Measurements from ENCODE around the gene DUOXA1.

DUOXA1 gene

DNA sequence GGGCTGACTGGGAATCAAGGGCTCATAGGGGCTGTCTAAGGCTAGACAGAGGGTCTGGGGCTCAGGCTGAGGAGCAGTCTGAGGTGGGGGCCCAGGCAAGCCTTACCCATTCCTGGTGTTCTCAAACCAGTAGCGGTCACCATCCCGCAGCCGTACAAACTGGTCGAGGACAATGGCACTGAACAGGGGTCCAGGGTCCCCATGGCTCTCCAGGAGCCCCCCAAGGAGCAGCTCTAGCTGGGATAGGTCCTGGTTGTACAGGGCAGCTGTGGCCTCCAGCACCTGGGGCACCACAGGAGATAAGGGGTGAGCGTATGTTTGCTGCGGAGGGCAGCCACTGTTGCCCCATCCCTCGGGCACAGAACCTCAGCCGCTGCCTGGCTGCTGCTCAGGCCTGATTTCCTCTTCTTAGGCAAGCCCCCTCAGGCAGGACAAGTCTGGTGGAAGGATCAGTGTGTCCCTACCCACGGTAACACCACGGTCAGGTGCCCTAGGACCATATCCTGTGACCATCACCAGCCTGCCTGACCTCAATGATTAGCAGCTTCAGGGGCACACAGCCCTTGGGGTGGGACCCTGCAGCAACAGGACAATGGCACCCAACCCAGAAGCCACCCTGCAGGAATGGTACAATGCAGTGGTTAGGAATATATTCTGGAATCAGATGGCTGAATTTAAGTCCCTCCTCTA, 21.6 kb downstream of the DUOXA1 start:
- TF ChIP-seq ZBTB7A (IDR thresholded peaks at IDR 0.05; ENCODE audit: low read depth) (no peak), EP300 (IDR thresholded peaks at IDR 0.05; ENCODE audit: borderline replicate concordance) (no peak), NFIC (IDR thresholded peaks at IDR 0.05) (no peak), TCF12 (IDR thresholded peaks at IDR 0.05; ENCODE audit: low read depth) (no peak), TEAD4 (IDR thresholded peaks at IDR 0.05) (no peak), FOXM1 (IDR thresholded peaks at IDR 0.05; ENCODE audit: borderline replicate concordance, low read depth) (no peak)
- TF ChIP-seq, protein P1, sequence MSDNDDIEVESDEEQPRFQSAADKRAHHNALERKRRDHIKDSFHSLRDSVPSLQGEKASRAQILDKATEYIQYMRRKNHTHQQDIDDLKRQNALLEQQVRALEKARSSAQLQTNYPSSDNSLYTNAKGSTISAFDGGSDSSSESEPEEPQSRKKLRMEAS (IDR thresholded peaks at IDR 0.05) = no peak
- TF ChIP-seq, protein P2, sequence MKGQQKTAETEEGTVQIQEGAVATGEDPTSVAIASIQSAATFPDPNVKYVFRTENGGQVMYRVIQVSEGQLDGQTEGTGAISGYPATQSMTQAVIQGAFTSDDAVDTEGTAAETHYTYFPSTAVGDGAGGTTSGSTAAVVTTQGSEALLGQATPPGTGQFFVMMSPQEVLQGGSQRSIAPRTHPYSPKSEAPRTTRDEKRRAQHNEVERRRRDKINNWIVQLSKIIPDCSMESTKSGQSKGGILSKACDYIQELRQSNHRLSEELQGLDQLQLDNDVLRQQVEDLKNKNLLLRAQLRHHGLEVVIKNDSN (IDR thresholded peaks at IDR 0.05) = no peak

DNA sequence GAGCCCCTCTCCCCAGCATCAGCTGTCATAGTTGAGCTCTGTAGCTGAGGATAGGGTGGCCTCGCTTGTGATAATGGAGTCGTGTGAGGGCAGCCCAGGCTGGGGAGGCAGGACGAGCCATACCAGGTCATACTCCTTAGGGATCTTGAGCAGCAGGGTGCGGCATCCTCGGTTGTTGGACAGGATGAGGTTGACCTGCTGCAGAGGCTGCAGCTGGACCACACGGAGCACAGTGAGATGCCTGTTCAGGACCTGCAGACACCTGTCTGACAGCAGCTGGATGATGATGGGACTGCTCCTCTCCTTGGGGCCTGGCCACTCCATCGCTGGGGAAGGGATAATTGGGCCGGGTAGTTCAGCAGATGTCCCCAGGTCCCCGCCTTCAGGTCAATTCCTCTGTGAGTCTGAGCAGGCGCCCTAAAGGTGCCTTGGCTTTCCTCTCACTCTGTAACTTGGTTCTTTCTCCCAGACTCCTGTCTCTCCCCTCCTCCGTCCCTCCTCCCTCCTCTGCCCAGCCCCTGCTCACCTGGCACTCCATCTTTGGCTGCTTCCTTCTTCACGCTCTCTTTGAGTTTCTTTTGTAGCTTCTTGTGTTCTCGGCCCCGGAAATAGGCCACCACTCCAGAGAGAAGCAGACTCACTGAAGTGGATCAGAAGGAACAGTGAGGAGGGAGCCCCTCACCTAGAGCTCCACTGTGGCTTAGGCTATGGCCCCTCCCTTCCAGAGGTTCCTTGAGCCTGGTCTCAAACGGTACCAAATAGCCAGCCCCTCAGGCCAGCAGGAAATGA, 23.5 kb downstream of the DUOXA1 start:
- TF ChIP-seq CREB1 (IDR thresholded peaks at IDR 0.05; ENCODE audit: low read depth) = no peak

DNA sequence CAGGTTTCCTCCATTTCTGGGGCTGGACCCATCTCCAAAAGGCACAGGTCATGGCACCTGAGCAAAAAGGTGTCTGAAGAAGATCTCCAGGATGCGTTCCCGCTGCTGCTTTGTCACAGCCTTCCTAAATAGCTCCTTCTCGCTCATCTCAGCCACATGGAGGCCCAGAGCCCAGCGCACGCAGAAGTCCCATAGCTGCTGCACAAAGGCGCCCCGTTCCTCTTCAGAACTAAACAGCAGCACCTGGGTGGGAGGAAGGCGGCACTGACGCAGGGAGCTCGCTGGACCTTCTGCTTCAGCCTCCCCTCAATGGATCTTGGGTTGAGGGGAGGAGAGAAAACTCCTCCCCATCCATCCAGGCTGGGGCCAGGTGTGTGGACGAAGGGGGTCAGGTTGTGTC, 24.1 kb downstream of the DUOXA1 start:
- no peak for TF ChIP-seq CREB1 (IDR thresholded peaks at IDR 0.05; ENCODE audit: low read depth)
- no peak for TF ChIP-seq TCF12 (IDR thresholded peaks at IDR 0.05; ENCODE audit: low read depth)
- TF ChIP-seq, protein P1 (IDR thresholded peaks at IDR 0.05) = no peak
- no peak for TF ChIP-seq TEAD4 (IDR thresholded peaks at IDR 0.05)
- TF ChIP-seq TAF1 (IDR thresholded peaks at IDR 0.05; ENCODE audit: low read depth) = no peak
- TF ChIP-seq ZBTB7A (IDR thresholded peaks at IDR 0.05; ENCODE audit: low read depth) = no peak
- no peak for TF ChIP-seq NFIC (IDR thresholded peaks at IDR 0.05)

DNA sequence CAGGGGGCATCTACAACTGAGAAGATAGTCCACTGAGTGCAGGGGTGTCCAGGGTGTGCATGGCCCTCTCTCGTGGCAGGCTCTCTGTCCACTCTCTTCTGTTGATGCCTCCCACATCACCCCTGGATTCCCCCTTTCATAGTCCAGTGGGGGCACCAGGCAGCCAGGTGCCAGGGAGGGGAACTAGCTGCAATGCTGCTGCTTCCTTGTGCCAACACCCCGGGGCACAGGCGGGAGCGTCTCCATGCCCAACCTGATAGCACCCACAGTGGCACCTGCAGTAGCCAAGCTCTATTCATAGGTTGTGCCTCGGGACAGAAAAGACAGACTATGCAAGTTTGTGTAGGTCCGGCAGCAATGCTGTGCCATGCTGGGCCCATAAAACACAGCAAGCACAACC, 27.5 kb downstream of the DUOXA1 start:
- TF ChIP-seq, protein P2 (IDR thresholded peaks at IDR 0.05) = no peak
- no peak for TF ChIP-seq FOXM1 (IDR thresholded peaks at IDR 0.05; ENCODE audit: borderline replicate concordance, low read depth)
- TF ChIP-seq CEBPB (IDR thresholded peaks at IDR 0.05) = no peak
- no peak for TF ChIP-seq YY1 (IDR thresholded peaks at IDR 0.05; ENCODE audit: low read depth)
- TF ChIP-seq TAF1 (IDR thresholded peaks at IDR 0.05; ENCODE audit: low read depth) = no peak
- no peak for TF ChIP-seq EGR1 (IDR thresholded peaks at IDR 0.05)
- TF ChIP-seq RAD21 (IDR thresholded peaks at IDR 0.05; ENCODE audit: low read depth) = no peak
- no peak for TF ChIP-seq ZBTB7A (IDR thresholded peaks at IDR 0.05; ENCODE audit: low read depth)
- no peak for TF ChIP-seq EP300 (IDR thresholded peaks at IDR 0.05; ENCODE audit: borderline replicate concordance)
- TF ChIP-seq TEAD4 (IDR thresholded peaks at IDR 0.05) = no peak
- TF ChIP-seq CREB1 (IDR thresholded peaks at IDR 0.05; ENCODE audit: low read depth) = no peak
- TF ChIP-seq, protein P1 (IDR thresholded peaks at IDR 0.05) = no peak
- no peak for TF ChIP-seq NFIC (IDR thresholded peaks at IDR 0.05)
- TF ChIP-seq, protein P3, sequence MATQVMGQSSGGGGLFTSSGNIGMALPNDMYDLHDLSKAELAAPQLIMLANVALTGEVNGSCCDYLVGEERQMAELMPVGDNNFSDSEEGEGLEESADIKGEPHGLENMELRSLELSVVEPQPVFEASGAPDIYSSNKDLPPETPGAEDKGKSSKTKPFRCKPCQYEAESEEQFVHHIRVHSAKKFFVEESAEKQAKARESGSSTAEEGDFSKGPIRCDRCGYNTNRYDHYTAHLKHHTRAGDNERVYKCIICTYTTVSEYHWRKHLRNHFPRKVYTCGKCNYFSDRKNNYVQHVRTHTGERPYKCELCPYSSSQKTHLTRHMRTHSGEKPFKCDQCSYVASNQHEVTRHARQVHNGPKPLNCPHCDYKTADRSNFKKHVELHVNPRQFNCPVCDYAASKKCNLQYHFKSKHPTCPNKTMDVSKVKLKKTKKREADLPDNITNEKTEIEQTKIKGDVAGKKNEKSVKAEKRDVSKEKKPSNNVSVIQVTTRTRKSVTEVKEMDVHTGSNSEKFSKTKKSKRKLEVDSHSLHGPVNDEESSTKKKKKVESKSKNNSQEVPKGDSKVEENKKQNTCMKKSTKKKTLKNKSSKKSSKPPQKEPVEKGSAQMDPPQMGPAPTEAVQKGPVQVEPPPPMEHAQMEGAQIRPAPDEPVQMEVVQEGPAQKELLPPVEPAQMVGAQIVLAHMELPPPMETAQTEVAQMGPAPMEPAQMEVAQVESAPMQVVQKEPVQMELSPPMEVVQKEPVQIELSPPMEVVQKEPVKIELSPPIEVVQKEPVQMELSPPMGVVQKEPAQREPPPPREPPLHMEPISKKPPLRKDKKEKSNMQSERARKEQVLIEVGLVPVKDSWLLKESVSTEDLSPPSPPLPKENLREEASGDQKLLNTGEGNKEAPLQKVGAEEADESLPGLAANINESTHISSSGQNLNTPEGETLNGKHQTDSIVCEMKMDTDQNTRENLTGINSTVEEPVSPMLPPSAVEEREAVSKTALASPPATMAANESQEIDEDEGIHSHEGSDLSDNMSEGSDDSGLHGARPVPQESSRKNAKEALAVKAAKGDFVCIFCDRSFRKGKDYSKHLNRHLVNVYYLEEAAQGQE (IDR thresholded peaks at IDR 0.05; ENCODE audit: low read depth) = no peak
- no peak for TF ChIP-seq TCF12 (IDR thresholded peaks at IDR 0.05; ENCODE audit: low read depth)

DNA sequence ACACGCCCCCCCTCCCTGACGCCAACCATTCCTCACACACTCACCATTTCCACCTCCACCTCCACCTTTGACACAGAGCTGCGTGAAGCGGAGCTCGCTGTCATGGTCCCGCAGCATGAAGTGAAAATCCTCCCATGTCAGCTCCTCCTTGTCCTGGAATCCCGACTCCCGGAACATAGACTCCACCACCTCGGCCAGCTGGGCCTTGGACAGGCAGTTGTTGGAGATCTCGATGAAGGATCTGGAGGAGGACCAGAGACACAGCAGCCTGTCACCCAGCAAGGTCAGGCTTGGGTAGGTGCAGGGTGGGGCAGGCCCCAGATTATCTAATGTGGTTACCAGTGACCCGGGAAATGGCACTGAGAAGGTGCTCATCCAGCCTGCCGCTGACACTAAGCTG, 27.9 kb downstream of the DUOXA1 start:
- TF ChIP-seq NFIC (IDR thresholded peaks at IDR 0.05) (no peak), RAD21 (IDR thresholded peaks at IDR 0.05; ENCODE audit: low read depth) (no peak), EP300 (IDR thresholded peaks at IDR 0.05; ENCODE audit: borderline replicate concordance) (no peak), CEBPB (IDR thresholded peaks at IDR 0.05) (no peak), CREB1 (IDR thresholded peaks at IDR 0.05; ENCODE audit: low read depth) (no peak), YY1 (IDR thresholded peaks at IDR 0.05; ENCODE audit: low read depth) (no peak), ZBTB7A (IDR thresholded peaks at IDR 0.05; ENCODE audit: low read depth) (no peak), TCF12 (IDR thresholded peaks at IDR 0.05; ENCODE audit: low read depth) (no peak), EGR1 (IDR thresholded peaks at IDR 0.05) (no peak)
- TF ChIP-seq, protein P2 (IDR thresholded peaks at IDR 0.05) = no peak
- TF ChIP-seq, protein P3 (IDR thresholded peaks at IDR 0.05; ENCODE audit: low read depth) = no peak
